ENCODE results near the gene NCKAP5. TPM values are rescaled to one million over a fixed set of nuclear protein-coding genes. Genes with fewer than 3 reads are reported as not detected.

The NCKAP5 gene
- total RNA-seq, 4 donors from 2014 or later, result 0.37 to 1.3 (median 0.83) TPM

DNA sequence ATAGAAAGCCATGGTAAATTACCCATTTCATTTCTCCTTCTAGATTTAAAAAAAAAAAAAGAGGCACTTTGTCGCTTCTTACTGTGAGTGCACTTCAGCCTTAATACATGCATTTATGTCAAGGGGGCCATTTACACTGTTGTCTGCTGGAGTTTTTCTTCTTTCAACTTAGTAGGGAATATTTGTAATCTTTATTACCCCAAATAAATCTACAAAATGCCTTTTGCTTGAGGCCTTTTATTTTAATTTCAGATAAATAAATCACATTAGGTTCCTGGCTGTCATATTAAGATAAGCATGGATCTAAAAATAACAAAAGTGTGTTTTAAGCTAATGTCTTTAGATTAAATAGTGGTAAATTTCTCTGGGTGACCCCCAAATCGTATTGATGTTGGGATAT is 276.0 kb downstream of the NCKAP5 start:
- ATAC-seq (ENCODE audit: low FRiP score), result no peak
- DNase-seq (ENCODE audit: low spot score), result no peak
- TF ChIP-seq, protein P1, sequence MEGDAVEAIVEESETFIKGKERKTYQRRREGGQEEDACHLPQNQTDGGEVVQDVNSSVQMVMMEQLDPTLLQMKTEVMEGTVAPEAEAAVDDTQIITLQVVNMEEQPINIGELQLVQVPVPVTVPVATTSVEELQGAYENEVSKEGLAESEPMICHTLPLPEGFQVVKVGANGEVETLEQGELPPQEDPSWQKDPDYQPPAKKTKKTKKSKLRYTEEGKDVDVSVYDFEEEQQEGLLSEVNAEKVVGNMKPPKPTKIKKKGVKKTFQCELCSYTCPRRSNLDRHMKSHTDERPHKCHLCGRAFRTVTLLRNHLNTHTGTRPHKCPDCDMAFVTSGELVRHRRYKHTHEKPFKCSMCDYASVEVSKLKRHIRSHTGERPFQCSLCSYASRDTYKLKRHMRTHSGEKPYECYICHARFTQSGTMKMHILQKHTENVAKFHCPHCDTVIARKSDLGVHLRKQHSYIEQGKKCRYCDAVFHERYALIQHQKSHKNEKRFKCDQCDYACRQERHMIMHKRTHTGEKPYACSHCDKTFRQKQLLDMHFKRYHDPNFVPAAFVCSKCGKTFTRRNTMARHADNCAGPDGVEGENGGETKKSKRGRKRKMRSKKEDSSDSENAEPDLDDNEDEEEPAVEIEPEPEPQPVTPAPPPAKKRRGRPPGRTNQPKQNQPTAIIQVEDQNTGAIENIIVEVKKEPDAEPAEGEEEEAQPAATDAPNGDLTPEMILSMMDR (IDR thresholded peaks at IDR 0.05), result no peak

GRCh38 chr2:133287709-133288108 is 280.6 kb downstream of the NCKAP5 start:
- TF ChIP-seq, protein P1 (IDR thresholded peaks at IDR 0.05), result no peak
- no peak for ATAC-seq (ENCODE audit: low FRiP score)
- no peak for DNase-seq (ENCODE audit: low spot score)

- ATAC-seq (ENCODE audit: low FRiP score), result no peak
- no peak for DNase-seq (ENCODE audit: low spot score)
- TF ChIP-seq, protein P1 (IDR thresholded peaks at IDR 0.05), result no peak
Observed at GRCh38 chr2:133286326-133286922, 281.8 kb downstream of the NCKAP5 start.

DNA sequence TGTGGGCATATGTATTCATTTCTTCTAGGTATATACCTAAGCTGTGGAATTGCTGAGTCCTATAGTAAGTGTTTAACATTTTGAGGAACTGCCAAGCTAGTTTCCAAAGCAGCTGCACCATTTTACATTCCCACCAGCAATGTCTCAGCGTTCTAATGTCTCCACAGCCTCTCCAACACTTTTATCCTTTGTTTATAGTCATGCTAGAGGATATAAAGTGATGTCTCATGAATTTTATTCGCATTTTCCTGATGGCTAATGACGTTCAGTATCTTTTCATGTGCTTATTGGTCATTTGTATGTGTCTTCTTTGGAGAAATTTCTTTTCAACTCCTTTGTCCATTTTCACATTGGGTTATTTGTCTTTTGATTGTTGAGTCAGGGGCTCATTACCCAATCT is 295.2 kb downstream of the NCKAP5 start:
- TF ChIP-seq, protein P1 (IDR thresholded peaks at IDR 0.05), result no peak
- ATAC-seq (ENCODE audit: low FRiP score), result no peak
- no peak for DNase-seq (ENCODE audit: low spot score)

- ATAC-seq (ENCODE audit: low FRiP score) (no peak), DNase-seq (ENCODE audit: low spot score) (no peak)
- TF ChIP-seq, protein P1 (IDR thresholded peaks at IDR 0.05), result no peak
Observed at GRCh38 chr2:133271105-133271504, 297.2 kb downstream of the NCKAP5 start.

GRCh38 chr2:133270550-133270949 is 297.7 kb downstream of the NCKAP5 start:
- TF ChIP-seq, protein P1 (IDR thresholded peaks at IDR 0.05), result no peak
- DNase-seq (ENCODE audit: low spot score) (no peak), ATAC-seq (ENCODE audit: low FRiP score) (no peak)

DNA sequence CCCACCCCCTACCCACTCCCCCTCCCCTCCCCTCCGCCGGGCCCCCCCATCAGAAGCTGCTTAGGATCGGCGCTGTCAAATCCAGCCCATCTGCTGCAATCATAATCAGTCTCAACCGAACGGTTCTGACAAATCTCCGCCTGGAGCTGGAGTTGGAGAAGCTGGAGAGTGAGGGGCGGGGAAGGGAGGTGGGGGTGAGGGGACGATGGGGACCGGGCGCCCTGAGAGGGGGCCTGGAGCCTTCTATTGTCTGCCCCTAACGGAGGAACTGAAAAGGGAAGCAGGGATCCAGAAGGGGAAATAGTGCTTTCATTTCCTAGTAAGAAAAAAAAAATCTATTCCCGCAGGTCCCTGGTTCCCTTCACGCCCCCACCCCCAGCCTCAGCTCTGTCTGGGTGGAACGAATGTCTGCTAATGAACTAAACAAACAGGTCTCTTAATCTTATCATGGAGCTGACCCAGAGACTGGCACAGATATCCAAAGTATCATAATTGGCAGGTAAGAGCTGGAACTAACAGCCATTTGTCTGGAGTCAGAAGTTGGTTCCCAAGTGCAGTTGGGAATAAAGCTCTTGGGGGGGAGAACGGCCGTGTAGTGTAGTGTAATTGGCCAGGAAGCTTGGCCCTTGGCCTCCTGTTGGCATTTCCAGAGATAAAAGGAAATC is 301.2 kb downstream of the NCKAP5 start:
- ATAC-seq (ENCODE audit: low FRiP score) (no peak), DNase-seq (ENCODE audit: low spot score) (no peak)
- TF ChIP-seq, protein P1 (IDR thresholded peaks at IDR 0.05), result no peak
